ENCODE results near the gene APC.

APC gene

GRCh38 chr5:112784726-112785125 is 47.0 kb downstream of the APC start:
- no peak for DNase-seq (ENCODE audit: low spot score)

DNA sequence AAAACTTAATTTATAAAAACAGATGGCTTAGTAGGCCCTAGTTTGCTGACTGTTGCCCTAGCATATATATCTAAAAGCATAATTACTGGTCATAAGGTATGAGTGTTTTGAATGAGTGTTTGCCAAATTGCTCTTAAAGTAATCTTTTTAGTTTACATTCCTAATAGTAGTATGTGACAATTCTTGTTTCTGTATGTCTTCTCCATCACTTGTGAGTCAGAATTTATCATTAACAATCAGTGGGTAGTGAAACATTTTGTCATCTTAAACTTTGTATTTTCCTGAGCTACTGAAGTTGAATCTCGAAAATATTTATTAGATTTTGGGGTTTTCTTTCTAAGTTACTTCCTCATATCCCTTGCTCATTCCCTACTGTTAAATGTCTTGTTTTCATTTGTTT is 49.6 kb downstream of the APC start:
- DNase-seq (ENCODE audit: low spot score), result no peak

- no peak for DNase-seq (ENCODE audit: low spot score)
Measured at GRCh38 chr5:112787896-112788295, 50.2 kb downstream of the APC start.

- DNase-seq (ENCODE audit: low spot score), result no peak
Measured at GRCh38 chr5:112793201-112793600, 55.5 kb downstream of the APC start.

GRCh38 chr5:112794410-112794809 is 56.7 kb downstream of the APC start:
- DNase-seq (ENCODE audit: low spot score), result no peak

GRCh38 chr5:112795342-112795741 is 57.7 kb downstream of the APC start:
- peak; percentile 24 for DNase-seq (ENCODE audit: low spot score)

DNA sequence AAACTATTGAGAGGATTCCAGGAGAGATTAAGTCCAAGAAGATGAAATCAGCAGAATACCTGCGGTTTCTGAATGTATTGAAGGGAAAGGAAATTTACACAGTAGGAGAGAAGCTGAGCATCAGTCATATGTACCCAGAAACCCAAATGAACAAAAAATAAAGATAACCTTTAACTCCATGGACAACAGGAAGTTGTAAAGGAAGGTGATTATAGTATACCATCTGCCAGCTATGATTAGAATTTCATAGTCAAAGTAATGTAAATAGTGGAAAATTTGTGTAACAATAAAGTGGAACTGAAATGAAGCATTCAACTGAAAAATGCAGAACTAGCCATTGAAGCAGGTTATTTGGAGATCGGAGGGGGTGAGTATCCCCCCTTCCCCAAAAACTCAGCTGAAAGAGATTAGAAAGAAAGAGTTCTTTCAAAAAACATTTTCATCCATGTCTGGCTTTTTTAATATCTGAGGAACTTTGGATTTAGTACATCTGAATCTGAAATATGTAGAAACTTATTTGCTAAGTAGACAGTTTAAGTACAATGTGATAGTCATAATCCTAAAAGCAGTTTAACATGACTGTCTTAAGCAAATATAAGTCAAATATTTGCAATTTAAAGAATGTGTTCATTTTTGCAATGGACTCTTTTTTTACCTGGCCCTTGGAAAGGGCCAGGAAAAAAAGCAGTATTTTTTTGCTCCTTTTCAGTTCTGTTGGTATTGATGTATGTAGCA is 58.4 kb downstream of the APC start:
- DNase-seq (ENCODE audit: low spot score), result no peak

DNA sequence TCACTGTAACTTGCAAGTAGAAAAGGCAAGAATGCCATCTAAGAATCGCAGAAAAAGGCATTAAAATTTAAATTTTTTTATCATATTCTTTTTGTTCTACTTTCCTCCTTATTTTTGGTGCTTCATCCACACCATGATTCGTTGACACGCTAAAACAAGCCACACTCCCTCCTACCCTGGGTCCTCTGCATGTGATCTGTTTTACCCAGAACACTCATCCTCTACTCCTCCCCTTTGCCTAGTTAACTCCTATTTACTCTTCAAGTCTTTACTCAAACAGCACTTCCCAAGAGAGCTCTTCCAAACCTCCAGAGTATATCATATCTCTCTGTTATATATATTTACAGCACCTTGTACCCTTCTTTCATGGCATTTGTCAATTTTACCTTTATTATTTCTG is 62.0 kb downstream of the APC start:
- no peak for DNase-seq (ENCODE audit: low spot score)

DNA sequence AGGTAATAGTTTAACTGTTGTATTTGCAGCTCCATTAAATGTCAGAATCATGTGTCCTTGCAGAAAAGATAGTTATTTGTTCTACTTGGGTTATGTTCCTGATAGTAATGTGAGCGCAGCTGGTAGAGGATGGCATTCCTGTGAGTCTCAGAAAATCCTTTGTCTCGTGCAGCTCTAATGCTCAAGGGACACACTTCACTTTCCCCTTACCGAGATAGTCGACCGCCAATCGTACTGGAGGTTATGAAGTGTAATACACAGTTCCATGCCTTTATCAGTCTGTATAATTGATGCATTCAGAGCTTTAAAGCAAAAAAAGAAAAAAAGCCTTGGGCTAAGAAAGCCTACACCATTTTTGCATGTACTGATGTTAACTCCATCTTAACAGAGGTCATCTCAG is 63.2 kb downstream of the APC start:
- no peak for DNase-seq (ENCODE audit: low spot score)

DNA sequence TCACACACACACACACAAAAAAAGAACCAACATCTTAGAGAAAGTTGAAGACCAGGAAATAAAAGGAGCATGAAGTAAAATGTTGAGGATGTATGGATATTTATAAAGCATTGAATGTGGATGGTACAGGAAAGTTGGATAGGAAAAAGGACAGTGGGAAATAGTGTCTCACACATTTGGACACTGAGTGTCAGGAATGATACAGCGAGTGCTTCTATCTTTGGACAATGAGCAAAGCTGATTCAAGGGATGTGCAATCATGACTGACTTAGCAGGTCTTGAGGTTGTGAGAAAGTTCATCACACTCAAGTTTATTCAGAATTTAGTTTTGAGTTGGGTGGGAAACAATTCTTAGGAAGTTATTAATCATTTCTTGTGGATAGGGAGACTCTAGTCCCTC is 73.3 kb downstream of the APC start:
- no peak for DNase-seq (ENCODE audit: low spot score)

GRCh38 chr5:112812549-112812948 is 74.9 kb downstream of the APC start:
- no peak for DNase-seq (ENCODE audit: low spot score)

GRCh38 chr5:112820246-112820645 is 82.6 kb downstream of the APC start:
- DNase-seq (ENCODE audit: low spot score), result no peak

DNA sequence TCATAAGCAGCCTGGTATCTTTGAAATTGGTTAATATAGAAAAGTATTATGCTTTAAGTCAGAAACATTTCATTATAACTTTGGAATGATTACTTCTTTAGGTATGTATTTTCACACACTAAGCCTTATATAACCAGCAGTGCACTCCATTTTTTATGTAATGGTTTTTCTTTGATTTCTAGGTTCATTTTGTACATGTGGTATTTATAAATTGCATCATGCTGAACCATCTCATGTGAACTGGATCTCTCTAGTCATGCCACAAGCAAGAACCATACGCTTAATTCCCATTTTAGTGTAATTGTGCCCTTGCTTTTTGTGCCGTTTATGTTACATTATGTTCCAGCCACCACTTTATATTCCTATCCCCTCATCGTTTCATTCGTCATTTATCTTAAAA is 84.8 kb downstream of the APC start:
- DNase-seq (ENCODE audit: low spot score), result no peak

DNA sequence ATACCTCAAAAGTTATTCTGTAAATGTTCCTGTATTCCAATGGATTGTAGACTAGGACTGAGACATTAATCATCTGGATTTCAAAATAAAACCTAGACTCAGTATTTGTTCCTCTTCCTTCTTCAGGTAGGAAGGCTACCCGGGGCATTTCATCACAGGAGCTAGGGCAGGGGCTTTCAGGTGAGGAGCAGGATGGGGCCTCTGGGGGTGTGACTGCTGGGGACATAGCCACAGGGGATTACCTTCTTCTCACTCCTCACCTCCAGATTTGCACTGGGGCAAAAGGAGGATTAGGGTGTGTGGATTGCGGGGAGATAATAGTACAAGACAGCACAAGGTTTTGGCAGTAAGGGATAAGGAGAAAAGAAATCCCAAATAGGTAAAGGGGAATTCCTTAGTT is 85.5 kb downstream of the APC start:
- no peak for DNase-seq (ENCODE audit: low spot score)

DNA sequence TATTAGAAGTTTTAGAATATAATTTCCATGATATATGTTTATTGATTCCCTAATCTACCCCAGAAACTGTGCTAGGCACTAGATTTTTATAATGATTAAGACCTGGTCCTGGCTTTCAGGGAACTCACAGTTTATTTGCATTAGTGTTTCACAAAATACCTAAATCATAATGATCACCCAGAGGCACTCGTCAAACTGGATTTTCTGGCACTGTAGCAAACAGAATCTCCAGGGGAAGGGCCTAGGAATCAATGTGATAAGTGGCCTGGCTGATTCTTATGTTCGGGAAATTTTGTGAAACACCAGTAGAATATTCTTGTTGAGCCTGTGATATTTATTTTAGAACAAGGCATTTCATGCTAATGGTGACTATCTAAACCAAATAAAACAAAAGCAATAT is 86.0 kb downstream of the APC start:
- no peak for DNase-seq (ENCODE audit: low spot score)

DNA sequence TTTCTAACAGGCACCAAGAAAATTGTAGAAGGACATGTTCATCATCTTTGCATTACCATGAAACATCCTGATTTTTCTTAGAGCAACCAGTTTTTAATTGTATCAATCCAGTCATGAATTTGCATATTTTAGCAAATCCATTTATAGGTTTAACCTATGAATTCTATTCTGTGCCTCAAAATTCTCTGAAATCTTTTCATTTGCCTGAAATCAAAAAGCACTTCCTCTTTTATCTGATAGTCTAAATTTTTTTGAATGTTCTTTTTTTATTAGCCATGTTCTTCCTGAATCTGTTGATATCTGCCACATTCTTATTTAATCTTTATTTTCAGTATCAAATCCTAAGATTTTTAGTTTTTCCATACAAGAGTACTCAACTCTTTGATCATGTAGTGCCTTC is 86.5 kb downstream of the APC start:
- no peak for DNase-seq (ENCODE audit: low spot score)

DNA sequence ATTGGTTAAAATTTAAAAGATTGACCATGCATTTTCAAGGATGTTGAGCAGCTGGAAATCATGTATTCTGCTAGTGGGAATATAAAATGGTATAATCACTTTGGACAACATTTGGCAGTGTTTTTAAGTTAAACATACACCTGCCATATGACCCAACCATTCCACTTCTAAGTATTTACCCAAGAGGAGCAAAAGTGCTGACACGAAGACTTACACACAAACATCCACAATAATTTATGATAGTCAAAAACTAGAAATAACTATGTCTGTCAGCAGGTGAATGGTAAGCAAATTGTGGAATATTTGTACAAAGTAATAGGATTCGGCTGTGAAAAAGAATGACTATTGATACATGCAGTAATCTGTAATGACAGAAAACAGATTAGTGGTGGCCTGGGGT is 92.7 kb downstream of the APC start:
- no peak for DNase-seq (ENCODE audit: low spot score)

- no peak for DNase-seq (ENCODE audit: low spot score)
Measured at GRCh38 chr5:112833971-112834370, 96.3 kb downstream of the APC start.

DNA sequence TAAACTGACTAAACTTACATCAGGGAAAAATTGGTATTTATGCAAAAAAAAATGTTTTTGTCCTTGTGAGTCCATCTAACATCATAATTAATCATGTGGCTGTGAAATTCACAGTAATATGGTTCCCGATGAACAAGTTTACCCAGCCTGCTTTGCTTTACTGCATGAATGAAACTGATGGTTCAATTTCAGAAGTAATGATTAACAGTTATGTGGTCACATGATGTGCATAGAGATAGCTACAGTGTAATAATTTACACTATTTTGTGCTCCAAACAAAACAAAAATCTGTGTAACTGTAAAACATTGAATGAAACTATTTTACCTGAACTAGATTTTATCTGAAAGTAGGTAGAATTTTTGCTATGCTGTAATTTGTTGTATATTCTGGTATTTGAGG is 106.8 kb downstream of the APC start:
- no peak for DNase-seq (ENCODE audit: low spot score)

DNA sequence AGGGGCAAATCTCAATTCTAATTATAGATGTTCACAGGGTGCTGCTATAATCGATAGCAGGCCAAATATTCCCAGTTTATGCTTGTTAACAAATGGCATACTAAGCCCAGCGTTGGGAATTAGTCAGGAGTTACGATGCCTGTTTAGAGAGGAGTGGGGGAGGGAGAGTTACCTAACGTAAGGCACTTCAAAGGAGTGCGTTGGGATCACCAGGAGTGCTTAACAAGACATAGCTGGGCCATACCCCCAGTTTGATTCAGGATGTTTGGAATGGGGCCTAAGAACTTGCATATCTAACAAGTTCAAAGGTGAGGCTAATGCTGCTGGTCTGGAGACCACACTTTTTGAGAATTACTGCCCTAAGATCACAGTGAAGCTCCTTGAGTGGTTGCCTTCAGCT is 108.9 kb downstream of the APC start:
- DNase-seq (ENCODE audit: low spot score), result no peak

DNA sequence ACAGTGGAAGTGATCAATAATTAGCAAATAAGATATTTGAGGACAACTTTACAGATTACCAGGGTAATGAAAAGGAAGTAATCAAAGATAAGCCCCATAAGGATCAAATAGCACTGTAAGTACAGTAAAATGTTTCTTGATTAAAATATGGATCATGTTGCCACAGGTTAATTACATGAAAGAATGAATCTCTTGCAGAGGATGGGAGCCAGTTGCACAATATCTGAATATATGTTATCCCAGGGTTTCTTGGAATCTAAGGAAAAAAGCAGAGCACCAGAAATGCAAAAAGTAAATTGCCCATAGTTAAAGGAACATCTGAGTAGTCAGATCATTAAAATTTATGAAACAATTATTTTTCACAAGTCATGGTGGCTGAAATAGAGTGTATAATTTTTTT is 109.6 kb downstream of the APC start:
- DNase-seq (ENCODE audit: low spot score), result no peak

- peak; percentile 57 for DNase-seq (ENCODE audit: low spot score)
Measured at GRCh38 chr5:112848116-112848811, 110.6 kb downstream of the APC start.

GRCh38 chr5:112849912-112850311 is 112.2 kb downstream of the APC start:
- no peak for DNase-seq (ENCODE audit: low spot score)

DNA sequence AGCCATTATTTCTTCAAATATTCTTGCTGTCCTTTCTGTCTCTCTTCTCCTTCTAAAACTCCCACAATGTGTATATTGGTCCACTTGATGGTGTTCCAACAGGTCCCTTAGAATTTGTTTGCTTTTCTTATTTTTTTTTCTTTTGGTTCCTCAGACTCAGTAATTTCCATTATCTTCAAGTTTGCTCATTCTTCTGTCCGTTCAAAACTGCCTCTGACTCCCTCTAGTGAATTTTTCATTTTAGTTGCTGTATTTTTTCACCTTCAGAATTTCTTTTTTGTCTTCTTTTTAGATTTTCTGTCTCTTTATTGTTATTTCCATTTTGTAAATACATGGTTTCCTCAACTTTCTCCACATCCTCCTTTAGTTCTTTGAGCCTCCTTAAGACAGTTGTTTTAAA is 117.0 kb downstream of the APC start:
- DNase-seq (ENCODE audit: low spot score), result no peak
